T47D (cell line): Measurements from ENCODE around the gene LRMDA.

ENCODE experiments used
- DNase-seq, 2 experiments: peaks; one replicate each; pipeline versions ENCODE4 v3.0.0 to v3.0.0-alpha.2; 2011 to 2012; ENCODE audit warnings: low read depth in 1 of 2, low spot score in 1 of 2
- JUND ChIP-seq: IDR thresholded peaks from 2 replicates; pipeline ENCODE4 v1.6.1; 2012; ENCODE audit warnings: low read depth
- in situ Hi-C: cut with HindIII; loops from 2 replicates; pipeline ENCODE4 v1.10.0; 2016; ENCODE audit warnings: low sequenced_read_pairs, low pct_unique_long_range_greater_than_20kb

LRMDA gene

GRCh38 chr10:76265441-76266113 lies 834.2 kb downstream of the LRMDA start:
- DNase-seq = no peak
- TF ChIP-seq JUND = no peak
- in situ Hi-C loops = no loop called here

- TF ChIP-seq JUND = no peak
- in situ Hi-C loops = no loop called here
- no peak for DNase-seq
Observed at GRCh38 chr10:76268530-76268929, 837.1 kb downstream of the LRMDA start.

- DNase-seq = no peak
- no peak for TF ChIP-seq JUND
- in situ Hi-C loops = no loop called here
Observed at GRCh38 chr10:76268954-76269353, 837.5 kb downstream of the LRMDA start.

- TF ChIP-seq JUND = no peak
Observed at GRCh38 chr10:76270464-76270863, 839.0 kb downstream of the LRMDA start.

GRCh38 chr10:76274933-76275332 lies 843.5 kb downstream of the LRMDA start:
- in situ Hi-C loops = no loop called here
- no peak for TF ChIP-seq JUND
- no peak for DNase-seq

More at GRCh38 chr10:76270464-76270863, 839.0 kb downstream of the LRMDA start:
- DNase-seq = no peak
- in situ Hi-C loops = no loop called here

- in situ Hi-C loops = no loop called here
- no peak for TF ChIP-seq JUND
- no peak for DNase-seq
Observed at GRCh38 chr10:76278811-76279460, 847.5 kb downstream of the LRMDA start.

- TF ChIP-seq JUND = no peak
- no peak for DNase-seq
- in situ Hi-C loops = no loop called here
Observed at GRCh38 chr10:76281659-76282058, 850.2 kb downstream of the LRMDA start.

- in situ Hi-C loops = no loop called here
- no peak for DNase-seq
- no peak for TF ChIP-seq JUND
Observed at GRCh38 chr10:76282061-76283025, 850.9 kb downstream of the LRMDA start.

- TF ChIP-seq JUND = no peak
- DNase-seq = no peak
- in situ Hi-C loops = no loop called here
Observed at GRCh38 chr10:76284351-76284750, 852.9 kb downstream of the LRMDA start.

GRCh38 chr10:76285012-76285411 lies 853.6 kb downstream of the LRMDA start:
- no peak for DNase-seq
- in situ Hi-C loops = no loop called here
- no peak for TF ChIP-seq JUND

GRCh38 chr10:76285515-76285914 lies 854.1 kb downstream of the LRMDA start:
- no peak for DNase-seq
- in situ Hi-C loops = no loop called here
- no peak for TF ChIP-seq JUND

GRCh38 chr10:76286536-76286935 lies 855.1 kb downstream of the LRMDA start:
- TF ChIP-seq JUND = no peak
- no peak for DNase-seq
- in situ Hi-C loops = no loop called here

- no peak for TF ChIP-seq JUND
- DNase-seq = no peak
- in situ Hi-C loops = no loop called here
Observed at GRCh38 chr10:76287856-76288255, 856.4 kb downstream of the LRMDA start.
